AG04449 (cell line): Measurements from ENCODE around the gene SCRN2.

Source experiments
- CTCF ChIA-PET: fragments of 350-600 bp; formaldehyde crosslinking; extraction: SDS; loops from one replicate; lab custom pipeline; 2021; ENCODE audit warnings: antibody characterized with exemption; lab: Yijun Ruan, JAX
- POLR2A ChIA-PET: fragments of 400-600, 350-600 bp; formaldehyde crosslinking; extraction: SDS; loops from one replicate; lab custom pipeline; 2020; ENCODE audit warnings: antibody characterized with exemption, inconsistent platforms; lab: Yijun Ruan, JAX
- DNase-seq: peaks from one replicate; pipeline ENCODE4 v3.0.0-alpha.2; 2010; ENCODE audit warnings: low read depth, low spot score
- H3K4me3 ChIP-seq: 2 replicates; pipeline ENCODE4 v1.5.1; 2011; ENCODE audit warnings: low read depth, mild to moderate bottlenecking, control low read depth, low read length
- TF ChIP-seq, protein P1 (sequence below): IDR thresholded peaks from one replicate; pipeline ENCODE4 v1.5.1; 2011; ENCODE audit warnings: mild to moderate bottlenecking, moderate library complexity, low read length, control low read depth, inconsistent platforms; ENCODE audit not compliant: insufficient read depth; ENCODE audit errors: missing control alignments

SCRN2 gene

DNA sequence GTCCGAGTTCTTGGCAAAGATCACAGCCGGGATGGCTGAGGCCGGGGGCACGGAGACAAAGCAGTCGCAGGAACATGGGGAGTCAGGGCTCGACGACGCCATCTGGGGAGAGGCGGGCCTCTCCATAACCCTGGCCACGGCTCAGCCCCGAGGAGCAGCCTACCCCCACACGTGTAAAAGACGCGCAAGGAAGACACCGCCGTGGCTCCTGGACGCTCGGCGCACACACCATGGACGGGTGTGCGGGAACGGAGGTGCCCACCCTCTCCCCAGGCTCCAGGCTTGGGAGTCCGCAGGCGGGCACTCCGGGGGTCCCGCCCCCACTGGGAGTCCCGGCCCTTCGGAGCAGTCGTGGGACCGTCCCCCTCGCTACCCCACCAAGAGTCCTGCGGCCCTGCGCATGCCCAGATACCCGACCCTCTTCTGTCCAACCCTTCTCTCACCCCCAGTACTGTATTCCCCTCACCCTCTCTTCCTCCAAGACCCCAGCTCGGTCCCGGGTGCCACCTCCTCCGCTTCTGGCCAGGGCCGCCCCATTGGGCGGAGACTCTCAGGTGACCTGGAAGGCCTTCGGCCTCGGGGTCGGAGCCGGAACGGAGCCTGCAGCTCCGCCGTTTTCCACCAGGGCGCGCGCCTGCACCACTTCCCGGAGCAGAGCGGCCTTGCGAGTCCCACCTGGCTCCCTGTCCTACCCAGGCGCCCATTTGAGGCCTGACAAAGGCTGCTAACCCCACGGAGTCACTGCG is at the start of gene SCRN2:
SCRN2 (minus strand) TSS at position 532 of the 746 bp plus-strand sequence; CDS start at position 102, 430 bp downstream.
- ChIA-PET CTCF (interaction anchor here (0.6 to 32.3 kb wide), 29 partner anchors 9 to 283 kb away, joined by 3 to 1547 read pairs (median 5); partner anchors contain the start of genes CDK5RAP3, LRRC46, MRPL10 and OSBPL7), POLR2A (interaction anchor here (0.5 to 1.3 kb wide), 3 partner anchors 10 to 115 kb away, joined by 3 to 6 read pairs (median 3); partner anchors contain the start of genes LRRC46, MRPL10 and SP2)
- TF ChIP-seq, protein P1, sequence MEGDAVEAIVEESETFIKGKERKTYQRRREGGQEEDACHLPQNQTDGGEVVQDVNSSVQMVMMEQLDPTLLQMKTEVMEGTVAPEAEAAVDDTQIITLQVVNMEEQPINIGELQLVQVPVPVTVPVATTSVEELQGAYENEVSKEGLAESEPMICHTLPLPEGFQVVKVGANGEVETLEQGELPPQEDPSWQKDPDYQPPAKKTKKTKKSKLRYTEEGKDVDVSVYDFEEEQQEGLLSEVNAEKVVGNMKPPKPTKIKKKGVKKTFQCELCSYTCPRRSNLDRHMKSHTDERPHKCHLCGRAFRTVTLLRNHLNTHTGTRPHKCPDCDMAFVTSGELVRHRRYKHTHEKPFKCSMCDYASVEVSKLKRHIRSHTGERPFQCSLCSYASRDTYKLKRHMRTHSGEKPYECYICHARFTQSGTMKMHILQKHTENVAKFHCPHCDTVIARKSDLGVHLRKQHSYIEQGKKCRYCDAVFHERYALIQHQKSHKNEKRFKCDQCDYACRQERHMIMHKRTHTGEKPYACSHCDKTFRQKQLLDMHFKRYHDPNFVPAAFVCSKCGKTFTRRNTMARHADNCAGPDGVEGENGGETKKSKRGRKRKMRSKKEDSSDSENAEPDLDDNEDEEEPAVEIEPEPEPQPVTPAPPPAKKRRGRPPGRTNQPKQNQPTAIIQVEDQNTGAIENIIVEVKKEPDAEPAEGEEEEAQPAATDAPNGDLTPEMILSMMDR: peak; percentile 95
- H3K4me3 ChIP-seq: peak within 1 kb of the TSS; percentile 69
- no peak for DNase-seq

DNA sequence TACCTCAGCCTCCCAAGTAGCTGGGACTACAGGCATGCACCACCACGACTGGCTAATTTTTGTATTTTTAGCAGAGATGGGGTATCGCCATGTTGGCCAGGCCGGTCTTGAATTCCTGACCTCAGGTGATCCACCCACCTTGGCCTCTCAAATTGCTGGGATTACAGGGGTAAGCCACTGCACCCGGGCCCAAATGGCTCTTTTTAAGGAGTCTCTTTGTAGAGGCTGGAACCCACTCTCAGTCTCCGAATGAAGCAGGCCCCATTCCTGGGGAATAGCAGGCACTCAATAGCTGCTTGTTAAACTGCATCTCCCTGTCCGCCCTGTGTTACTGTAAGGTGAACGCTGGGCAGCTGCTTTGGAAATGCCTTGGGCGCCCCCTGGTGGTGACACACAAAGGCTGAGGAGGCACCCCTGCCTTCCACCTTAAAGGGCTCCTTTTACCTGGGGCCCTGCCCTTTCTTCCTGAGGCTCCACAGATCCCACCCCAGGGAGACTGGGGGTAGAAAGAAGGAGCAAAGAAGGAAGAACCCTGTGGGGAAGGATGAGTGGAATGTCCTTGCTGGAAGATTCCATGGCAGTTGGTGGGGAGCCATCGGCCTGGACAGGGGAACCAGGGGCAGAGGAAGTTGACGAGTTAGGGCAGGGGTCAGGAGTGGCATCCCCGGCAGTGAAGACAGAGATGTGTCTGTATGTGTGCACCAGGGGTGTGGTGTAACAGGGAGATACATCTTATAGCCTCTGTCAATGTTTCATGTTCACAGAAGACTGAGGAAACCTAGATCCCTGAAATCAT is 48.9 kb upstream of the SCRN2 start:
- POLR2A ChIA-PET: no interaction called here
- CTCF ChIA-PET: interaction anchor here (0.6 to 18.8 kb wide), 28 partner anchors 8 to 241 kb away, joined by 3 to 1547 read pairs (median 4); partner anchors contain the start of genes LRRC46, MRPL10, OSBPL7 and PNPO
- no peak for DNase-seq
- no peak overlapping the region for H3K4me3 ChIP-seq
- TF ChIP-seq, protein P1: peak; percentile 89

DNA sequence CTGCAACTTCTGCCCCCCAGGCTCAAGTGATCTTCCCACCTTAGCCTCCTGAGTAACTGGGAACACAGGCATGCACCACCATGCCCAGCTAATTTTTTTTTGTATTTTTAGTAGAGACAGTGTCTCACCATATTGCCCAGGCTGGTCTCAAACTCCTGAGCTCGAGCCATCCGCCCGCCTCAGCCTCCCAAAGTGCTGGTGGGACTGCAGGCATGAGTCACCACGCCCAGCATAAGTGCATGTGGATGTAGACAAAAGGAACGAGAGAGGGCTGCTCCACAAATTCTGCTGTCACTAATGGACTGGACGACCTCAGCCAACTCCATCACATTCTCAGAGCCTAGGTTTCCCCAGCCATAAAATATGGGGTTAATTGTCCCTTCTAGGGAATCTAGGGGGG is 47.2 kb upstream of the SCRN2 start:
- no peak for DNase-seq
- no peak overlapping the region for H3K4me3 ChIP-seq
- CTCF ChIA-PET: interaction anchor here (6.9 to 18.8 kb wide), 3 partner anchors 8 to 38 kb away, joined by 82 to 1547 read pairs (median 85); partner anchors contain the start of genes SCRN2 and SP6
- TF ChIP-seq, protein P1: no peak
- POLR2A ChIA-PET: interaction anchor here (0.7 kb wide), 1 partner anchor 17 kb away, joined by 3 read pairs; no protein-coding TSS in a partner anchor

DNA sequence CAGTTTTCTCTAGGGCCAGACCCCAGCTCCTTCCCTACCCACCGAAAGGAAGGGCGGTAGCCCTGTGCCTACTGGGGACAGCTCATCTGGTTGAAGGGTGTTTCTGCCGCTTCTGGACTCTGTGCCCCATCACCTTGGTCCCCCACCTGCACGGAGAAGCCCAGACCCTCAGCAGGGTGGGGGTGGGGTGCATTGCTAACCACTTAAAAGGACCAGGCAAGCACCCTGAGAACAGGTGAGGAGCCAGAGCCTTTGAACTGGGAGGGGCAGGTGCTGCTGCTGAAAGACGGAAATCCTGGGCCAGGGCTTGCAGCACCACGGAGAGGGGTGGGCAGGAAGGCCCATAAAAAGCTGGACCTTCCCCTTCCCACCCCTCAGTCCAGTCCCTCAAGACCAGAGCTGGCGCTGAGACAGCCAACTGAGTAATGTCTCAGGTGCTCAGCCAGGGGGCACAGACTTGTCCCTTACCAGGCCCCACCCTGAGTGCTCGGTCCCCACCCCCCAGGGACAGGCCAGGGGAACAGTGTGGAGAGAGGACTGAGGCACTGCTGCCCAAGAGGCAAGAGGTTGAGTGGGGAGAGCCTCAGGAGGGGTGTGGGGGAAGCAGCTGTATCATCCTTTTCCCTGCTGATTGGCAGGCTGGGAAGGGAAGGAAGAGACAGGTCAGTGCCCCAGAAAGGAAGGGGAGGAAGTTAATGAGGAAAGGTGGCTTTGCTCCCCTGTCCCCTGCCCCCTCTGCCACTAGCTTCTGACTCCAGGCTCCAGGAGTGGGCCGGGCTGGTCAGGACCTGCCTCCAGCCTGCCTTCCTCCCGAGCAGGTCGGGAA is 44.0 kb upstream of the SCRN2 start:
- TF ChIP-seq, protein P1: no peak
- CTCF ChIA-PET: interaction anchor here (1.2 to 18.8 kb wide), 7 partner anchors 9 to 85 kb away, joined by 4 to 1547 read pairs (median 6); partner anchors contain the start of genes CDK5RAP3, SCRN2, SP2 and SP6
- POLR2A ChIA-PET: interaction anchor here (0.9 kb wide), 1 partner anchor 86 kb away, joined by 3 read pairs; the partner anchor contains the start of gene CDK5RAP3
- no peak overlapping the region for H3K4me3 ChIP-seq
- no peak for DNase-seq

DNA sequence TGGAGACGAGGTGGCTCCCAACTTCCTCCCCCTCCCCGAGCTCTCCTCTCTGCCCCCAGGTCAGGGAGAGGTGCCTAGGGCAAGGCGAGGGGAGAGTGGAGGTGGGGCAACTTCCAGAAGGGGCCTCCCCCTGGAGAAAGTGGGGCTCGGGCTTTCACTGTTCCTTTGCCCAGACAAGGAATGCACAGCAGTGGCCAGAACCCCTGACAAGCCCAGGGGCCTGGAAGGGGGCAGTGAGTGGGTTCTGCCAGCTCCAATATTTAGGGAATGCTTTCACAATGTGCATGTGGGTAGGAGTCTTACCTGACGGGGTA is 43.3 kb upstream of the SCRN2 start:
- TF ChIP-seq, protein P1: no peak
- H3K4me3 ChIP-seq: no peak overlapping the region
- CTCF ChIA-PET: interaction anchor here (0.7 to 18.8 kb wide), 8 partner anchors 9 to 134 kb away, joined by 3 to 1547 read pairs (median 6); partner anchors contain the start of genes CDK5RAP3, SCRN2, SP2 and SP6
- DNase-seq: no peak
- POLR2A ChIA-PET: interaction anchor here (0.6 to 1.1 kb wide), 3 partner anchors 11 to 87 kb away, joined by 3 read pairs; partner anchors contain the start of genes CDK5RAP3, LRRC46 and MRPL10
